Hepatic stellate cell (primary cell): ENCODE data around the gene BCO1.

ENCODE experiments used
- DNase-seq: peaks from one replicate; pipeline ENCODE4 v3.0.0; 2011; ENCODE audit warnings: low spot score

The BCO1 gene

DNA sequence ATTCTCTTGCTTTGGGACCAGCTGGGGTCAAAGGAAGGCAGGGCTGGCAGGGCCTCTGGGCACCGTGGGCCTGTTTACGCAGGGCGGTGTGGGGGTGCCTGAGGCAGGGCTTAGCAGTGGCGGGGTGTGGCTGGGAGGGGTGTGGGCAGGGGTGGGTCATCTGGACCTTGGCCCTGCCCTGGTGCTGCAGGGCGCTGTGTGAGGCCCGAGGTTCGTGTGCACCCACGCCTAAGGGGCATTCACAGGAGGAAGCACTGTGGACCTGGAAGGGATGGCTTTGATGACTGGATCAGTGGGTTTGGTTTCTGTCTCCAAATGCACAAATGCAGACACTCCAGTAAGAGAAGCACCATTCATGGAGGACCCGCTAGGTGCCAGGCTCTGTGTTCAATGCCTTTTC is 37.3 kb downstream of the BCO1 start:
- no peak for DNase-seq

DNA sequence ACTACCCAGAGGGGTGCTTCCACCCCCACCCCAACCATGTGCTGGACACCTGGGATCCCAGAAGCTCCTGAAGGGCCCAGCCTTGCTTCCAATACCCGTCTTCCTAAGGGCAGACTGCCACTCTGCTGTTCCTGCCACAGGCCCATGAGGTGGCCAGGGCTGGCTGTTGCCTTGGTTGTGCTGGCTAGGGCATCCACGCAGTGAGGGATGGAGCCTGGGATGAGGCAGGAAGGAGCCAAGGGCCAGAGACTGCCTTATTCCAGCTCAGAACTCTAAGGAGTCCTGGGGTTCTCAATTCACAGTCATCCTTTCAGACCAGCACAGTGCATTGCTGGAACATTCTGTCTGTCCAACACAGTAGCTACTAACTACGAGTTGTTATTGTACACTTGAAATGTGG is 37.8 kb downstream of the BCO1 start:
- DNase-seq: no peak

- DNase-seq: no peak
Observed at GRCh38 chr16:81277541-81278080, 39.1 kb downstream of the BCO1 start.

DNA sequence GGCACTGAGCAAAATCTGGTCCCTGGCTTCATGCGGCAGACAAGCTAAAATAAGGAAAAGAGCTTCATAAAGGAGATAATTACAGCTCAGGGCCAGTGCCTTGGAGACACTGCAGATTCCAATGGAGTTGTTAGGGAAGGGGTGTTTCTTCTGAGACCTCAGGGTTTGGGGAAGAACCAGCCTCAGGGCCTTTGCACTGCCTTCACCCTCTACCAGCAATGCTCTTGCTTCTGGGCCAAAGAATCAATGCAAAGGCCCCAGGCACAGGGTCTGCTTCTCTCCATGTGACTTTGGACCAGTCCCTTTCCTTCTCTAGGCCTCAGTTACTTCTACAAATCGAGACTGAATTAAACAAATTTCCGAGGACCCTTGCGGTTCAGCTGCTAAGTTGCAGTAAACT is 40.0 kb downstream of the BCO1 start:
- DNase-seq: no peak

DNA sequence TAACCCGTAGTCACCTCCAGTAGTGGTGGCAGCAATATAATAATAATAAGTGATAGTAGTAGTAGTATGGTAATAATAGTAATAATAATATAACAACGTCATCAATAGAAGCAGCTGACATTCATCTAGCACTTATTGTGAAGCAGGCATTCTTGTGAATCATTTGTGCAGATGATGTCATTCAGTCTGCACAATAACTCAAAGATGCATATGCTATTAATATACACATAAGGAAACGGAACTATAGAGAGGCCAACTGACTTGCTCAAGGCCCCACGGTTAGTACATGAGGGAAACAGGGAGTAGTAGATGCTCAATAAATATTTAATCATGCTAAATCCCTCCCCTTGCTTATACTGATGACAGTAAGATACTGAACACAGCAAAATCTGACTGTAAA is 40.9 kb downstream of the BCO1 start:
- no peak for DNase-seq

- no peak for DNase-seq
Observed at GRCh38 chr16:81280393-81280792, 41.9 kb downstream of the BCO1 start.

- DNase-seq: no peak
Observed at GRCh38 chr16:81283044-81283443, 44.6 kb downstream of the BCO1 start.

DNA sequence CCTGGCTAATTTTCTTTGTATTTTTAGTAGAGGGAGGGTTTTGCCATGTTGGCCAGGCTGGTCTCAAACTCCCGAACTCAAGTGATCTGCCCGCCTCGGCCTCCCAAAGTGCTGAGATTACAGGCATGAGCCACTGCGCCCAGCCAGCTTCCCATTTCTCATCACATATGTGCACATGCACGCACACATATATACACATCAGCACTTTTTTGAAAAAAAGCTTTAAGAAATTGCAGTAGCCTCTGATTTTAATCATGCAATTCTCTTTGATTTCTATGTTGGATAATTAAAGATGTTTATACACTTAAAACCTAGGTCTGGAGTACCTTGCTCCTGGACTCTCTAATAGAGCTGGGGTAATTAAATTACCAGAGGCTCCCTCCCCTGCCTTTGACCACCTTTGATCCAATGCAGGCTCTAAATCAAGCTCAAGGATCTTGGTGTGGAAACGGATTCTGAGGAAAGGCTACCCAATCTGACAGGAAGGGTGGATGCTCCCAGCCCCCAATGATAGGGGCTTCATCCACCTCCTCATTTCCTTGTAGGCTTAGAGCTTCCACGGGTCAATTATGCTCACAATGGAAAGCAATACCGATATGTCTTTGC is 46.6 kb downstream of the BCO1 start:
- no peak for DNase-seq

GRCh38 chr16:81286190-81286589 is 47.7 kb downstream of the BCO1 start:
- no peak for DNase-seq

DNA sequence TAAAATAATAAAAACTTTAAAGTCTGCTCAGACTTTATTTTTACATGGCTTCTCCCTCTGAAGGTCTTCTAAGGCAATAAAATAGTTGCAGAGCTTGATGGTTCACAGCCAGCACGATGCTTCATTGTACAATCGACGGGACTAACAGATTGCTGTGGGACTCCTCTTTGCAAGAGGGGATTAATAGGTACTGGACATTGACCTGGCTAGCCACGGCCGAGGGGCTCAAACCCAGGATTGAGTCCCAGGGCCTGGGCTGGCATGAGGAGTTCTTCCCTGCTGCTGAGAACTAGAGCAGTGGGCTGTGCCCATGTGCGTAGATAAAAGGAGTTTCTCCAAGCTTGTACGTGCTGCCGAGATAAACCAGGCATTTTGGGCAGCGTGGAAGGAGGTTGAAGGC is 52.6 kb downstream of the BCO1 start:
- DNase-seq: no peak

DNA sequence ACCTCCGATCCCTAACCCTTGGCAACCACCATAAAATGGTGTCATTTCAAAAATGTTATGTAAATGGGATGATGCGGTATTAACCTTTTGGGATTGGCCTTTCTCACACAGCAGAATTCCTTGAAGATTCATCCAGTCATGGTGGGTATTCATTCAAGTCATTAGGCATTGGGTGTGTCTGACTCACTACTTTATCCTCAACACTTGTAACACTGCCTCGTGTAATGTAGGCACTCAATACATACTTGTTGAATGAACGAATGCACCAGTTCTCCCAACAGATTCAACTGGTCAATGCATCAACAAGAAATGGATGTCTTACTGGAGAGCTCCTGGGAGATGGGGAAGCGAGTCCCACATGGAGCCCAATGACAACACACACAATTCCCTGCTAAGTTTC is 54.4 kb downstream of the BCO1 start:
- DNase-seq: no peak

DNA sequence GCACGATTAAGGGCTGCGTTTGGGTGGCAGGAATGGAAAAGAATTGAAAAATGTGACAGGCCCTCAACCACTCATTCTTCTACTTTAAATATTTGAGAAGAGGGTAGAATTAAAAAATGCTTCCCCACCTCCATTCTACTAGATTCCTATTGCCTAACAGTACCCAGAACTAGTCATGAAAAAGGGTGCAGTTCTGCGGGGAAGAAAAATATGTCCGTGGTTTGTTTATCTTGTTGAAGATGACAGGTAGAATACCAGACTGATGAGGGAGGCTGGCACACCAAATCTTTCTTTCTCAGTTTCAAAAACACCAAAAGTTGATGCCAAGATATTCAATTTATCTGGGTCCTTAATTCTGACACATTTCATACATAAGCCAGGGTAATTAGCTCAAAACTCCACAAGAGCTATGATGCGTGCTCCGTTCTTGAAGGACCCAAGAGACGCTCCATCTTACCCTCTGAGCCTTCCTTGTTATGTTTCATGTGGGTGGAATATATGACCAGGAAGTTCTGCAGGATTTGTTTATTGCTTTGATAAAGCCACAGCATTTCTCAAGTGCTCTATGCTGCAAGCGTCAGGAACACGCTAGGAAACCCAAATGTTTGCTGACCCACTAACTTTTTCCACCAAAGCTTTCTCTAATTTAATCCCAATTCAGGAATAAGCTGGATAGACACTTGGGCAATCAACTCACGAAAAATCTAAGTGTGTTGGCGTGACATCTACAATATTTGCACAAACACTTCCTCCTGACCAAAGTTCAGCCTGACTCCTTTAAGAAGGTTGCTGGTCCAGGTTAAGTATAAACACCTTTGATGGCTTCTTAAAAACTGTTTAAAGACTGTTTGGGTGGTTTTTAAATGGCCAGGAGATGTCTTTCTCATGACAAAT is 55.7 kb downstream of the BCO1 start:
- DNase-seq: peak; percentile 55

DNA sequence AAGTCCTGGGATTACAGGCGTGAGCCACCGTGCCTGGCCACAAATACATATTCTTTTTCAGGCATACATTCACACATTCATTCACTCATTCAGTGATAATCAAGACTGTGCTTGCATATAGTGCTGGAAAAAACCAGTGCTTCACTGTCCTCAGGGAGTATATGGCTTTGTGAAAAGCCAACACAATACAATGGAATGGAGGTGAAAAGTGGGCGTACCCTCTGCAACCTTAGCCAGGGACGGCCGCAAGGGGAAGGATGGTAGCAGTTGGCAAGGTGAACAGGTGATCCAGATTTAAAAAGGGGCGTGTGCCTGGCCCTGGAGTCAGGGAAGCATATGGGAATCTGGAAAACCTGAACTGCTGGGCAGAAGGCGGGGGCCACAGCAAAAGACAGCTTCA is 58.1 kb downstream of the BCO1 start:
- DNase-seq: no peak

GRCh38 chr16:81307770-81308169 is 69.3 kb downstream of the BCO1 start:
- DNase-seq: no peak

DNA sequence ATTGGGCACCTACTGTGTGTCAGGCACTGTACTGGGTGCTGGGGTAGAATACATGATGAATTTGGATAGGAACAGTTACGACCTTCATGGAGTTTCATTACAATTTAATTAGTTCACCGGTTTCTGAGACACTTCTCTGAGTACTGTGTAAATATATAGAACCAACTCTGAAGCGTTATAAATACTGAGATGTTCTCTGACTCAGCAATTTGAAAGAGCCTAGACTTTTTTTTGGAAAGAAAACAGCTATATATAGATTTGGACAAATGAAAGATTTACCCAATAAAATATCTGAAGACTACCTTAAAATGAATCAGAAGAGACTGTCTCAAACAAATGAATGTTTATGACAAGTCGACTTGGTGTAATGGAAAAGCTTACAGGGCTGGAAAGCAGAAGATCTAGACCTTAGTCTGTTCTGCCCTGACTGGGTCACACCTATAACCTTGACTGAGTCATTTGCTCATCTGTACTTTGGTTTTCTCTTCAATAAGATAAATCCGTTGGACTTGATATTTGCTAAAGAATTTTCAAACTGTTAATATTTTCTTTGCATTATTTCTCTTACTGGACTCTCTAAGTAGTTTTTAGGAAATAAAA is 71.7 kb downstream of the BCO1 start:
- DNase-seq: no peak

DNA sequence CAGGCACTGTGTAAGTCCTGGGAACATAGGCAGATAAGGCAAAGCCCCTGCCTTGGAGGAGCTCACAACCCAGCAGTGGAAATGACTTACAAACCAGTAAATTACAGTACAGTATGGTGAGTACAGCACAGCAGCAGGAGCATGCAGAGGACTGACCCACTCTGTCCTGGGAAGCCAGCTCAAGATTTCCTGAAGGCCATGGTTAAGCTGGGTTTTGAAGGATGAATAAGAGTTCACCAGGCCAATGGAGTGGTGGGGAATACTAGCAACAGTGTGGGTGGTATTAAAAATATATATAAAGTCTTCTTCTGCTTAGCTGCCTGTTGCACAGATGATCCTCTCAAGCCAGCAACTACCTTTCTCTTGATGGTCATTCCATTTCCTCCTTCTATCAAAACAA is 73.3 kb downstream of the BCO1 start:
- no peak for DNase-seq

GRCh38 chr16:81313701-81314602 is 75.5 kb downstream of the BCO1 start:
- DNase-seq: no peak

DNA sequence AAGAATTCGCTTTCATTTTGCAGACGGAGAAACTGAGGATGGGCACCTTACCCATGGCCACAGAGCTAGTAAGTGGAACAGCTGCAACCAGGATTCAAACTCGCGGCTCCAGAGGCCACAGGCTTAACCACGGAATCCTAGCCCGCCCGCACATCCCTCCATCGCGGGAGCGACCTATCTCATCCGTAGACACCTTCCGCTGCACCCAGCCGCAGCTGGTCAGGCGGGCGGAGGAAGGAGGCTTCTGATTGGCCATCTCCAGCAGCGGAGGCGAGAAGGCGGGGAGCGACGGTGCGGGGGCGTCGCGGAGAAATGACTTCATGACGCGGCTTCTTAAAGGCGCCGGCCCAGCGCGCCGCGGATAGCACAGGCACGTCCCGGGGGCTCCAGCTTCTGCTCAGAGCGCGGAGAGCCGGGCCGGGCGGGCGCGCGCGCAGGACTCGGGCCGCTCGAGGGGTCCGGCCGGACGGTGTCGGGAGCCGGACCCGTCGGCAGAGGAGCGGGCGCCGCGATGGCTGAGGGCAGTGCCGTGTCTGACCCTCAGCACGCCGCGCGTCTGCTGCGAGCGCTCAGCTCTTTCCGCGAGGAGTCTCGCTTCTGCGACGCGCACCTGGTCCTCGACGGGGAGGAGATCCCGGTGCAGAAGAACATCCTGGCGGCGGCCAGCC is 76.2 kb downstream of the BCO1 start, which contains the start of gene GAN:
TSS of gene GAN (plus strand) at position 360 of the 668 bp plus-strand sequence. CDS start at position 512, 152 bp downstream.
- DNase-seq: peak; percentile 94

DNA sequence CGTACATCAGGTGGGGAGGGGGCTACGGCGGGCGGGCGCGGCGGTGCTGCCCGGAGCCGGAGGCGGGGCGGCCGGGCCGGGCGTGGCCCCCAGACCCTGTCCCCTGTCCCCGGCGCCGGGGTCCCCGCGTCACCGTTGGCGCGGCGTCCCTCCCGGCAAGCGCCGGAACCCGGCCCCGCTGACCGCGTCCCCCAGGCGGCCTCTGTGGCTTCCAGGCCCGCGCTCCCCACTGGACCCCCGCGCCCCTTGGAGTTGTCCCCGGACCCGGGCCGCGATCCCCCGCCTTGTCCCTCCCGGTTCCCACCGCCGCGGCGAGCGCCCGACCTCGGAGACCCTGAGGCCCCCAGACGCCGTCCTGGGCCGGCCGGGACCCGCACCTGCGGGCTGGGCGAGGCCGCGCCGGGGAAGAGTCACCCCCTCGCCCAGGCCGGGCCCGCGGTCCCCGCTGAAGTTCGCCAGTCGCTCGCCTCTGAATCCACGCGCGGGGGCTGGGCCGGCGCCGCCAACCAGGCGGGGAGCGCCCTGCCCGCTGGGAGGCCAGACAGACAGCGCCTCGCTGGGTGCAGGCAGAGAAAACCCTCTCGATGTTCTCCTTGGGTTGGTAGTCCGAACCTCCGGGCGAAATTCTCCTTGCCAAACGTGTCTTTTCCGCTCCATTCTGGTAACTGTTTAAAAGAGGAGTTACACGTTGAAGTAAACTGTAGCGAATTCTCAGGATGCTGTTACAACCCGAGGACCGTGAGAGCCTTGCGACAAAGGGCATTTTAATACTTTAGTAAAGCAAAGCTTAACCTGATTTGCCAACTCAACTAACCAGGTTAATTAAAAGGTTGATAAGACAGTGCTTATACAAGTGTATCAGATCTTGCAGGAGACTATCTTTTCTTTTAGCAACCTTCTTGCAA is 77.0 kb downstream of the BCO1 start:
- DNase-seq: peak; percentile 53

DNA sequence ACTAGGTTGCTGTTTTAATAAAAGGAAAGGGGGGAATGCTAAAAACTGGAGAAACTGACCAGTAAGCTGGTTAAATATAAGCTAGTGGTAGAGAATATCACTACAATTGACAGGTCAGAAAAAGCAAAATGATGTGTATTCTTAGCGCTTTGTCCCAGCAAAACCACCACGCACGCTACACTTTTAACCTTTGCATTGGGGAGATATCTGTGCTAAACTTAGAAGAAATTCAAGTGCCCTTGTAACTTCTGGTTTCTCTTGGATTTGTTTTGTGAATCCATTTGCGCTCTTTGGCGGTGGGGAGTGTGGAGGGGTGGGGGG is 77.6 kb downstream of the BCO1 start:
- DNase-seq: no peak
